ENCODE results near the gene CLEC5A.
"Not testable (repeated sequence)": the region's sequence is repeated elsewhere in the genome, so short reads cannot be mapped to it uniquely, and the experiment has no call there.

CLEC5A gene

GRCh38 chr7:141946796-141947195 is at the start of gene CLEC5A:
TSS of gene CLEC5A (minus strand) at chr7:141946974. CDS start at chr7:141946292, 682 bp downstream.
- DNase-seq (ENCODE audit: low spot score) = no peak

GRCh38 chr7:141993354-141993753 is 46.6 kb upstream of the CLEC5A start:
- no peak for DNase-seq (ENCODE audit: low spot score)

GRCh38 chr7:141992688-141993087 is 45.9 kb upstream of the CLEC5A start:
- DNase-seq (ENCODE audit: low spot score) = no peak

- no peak for DNase-seq (ENCODE audit: low spot score)
Observed at GRCh38 chr7:141992156-141992555, 45.4 kb upstream of the CLEC5A start.

GRCh38 chr7:141991140-141991539 is 44.4 kb upstream of the CLEC5A start:
- no peak for DNase-seq (ENCODE audit: low spot score)

- no peak for DNase-seq (ENCODE audit: low spot score)
Observed at GRCh38 chr7:141990011-141990725, 43.4 kb upstream of the CLEC5A start.

GRCh38 chr7:141987803-141988202 is 41.0 kb upstream of the CLEC5A start:
- DNase-seq (ENCODE audit: low spot score) = not testable (repeated sequence)

- no peak for DNase-seq (ENCODE audit: low spot score)
Observed at GRCh38 chr7:141986923-141987322, 40.1 kb upstream of the CLEC5A start.

- not testable (repeated sequence) for DNase-seq (ENCODE audit: low spot score)
Observed at GRCh38 chr7:141985926-141986325, 39.2 kb upstream of the CLEC5A start.

GRCh38 chr7:141979568-141979967 is 32.8 kb upstream of the CLEC5A start:
- no peak for DNase-seq (ENCODE audit: low spot score)

GRCh38 chr7:141978351-141978750 is 31.6 kb upstream of the CLEC5A start:
- DNase-seq (ENCODE audit: low spot score) = no peak

- DNase-seq (ENCODE audit: low spot score) = no peak
Observed at GRCh38 chr7:141976524-141977245, 29.9 kb upstream of the CLEC5A start.

GRCh38 chr7:141975806-141976523 is 29.2 kb upstream of the CLEC5A start:
- peak; percentile 77 for DNase-seq (ENCODE audit: low spot score)

GRCh38 chr7:141974831-141975230 is 28.1 kb upstream of the CLEC5A start:
- DNase-seq (ENCODE audit: low spot score) = no peak

- DNase-seq (ENCODE audit: low spot score) = no peak
Observed at GRCh38 chr7:141973673-141974072, 26.9 kb upstream of the CLEC5A start, which contains the start of gene TAS2R38. TSS of gene TAS2R38 (minus strand) at chr7:141973773. CDS start at chr7:141973689, 84 bp downstream.

GRCh38 chr7:141960687-141961422 is 14.1 kb upstream of the CLEC5A start:
- no peak for DNase-seq (ENCODE audit: low spot score)

GRCh38 chr7:141956084-141956483 is 9.3 kb upstream of the CLEC5A start:
- DNase-seq (ENCODE audit: low spot score) = no peak

GRCh38 chr7:141954334-141954733 is 7.6 kb upstream of the CLEC5A start:
- no peak for DNase-seq (ENCODE audit: low spot score)

GRCh38 chr7:141952461-141952860 is 5.7 kb upstream of the CLEC5A start:
- no peak for DNase-seq (ENCODE audit: low spot score)

GRCh38 chr7:141950806-141951205 is 4.0 kb upstream of the CLEC5A start:
- no peak for DNase-seq (ENCODE audit: low spot score)

- no peak for DNase-seq (ENCODE audit: low spot score)
Observed at GRCh38 chr7:141949911-141950310, 3.1 kb upstream of the CLEC5A start.

GRCh38 chr7:141949451-141949850 is 2.7 kb upstream of the CLEC5A start:
- DNase-seq (ENCODE audit: low spot score) = no peak
